ENCODE data around the gene SYNDIG1.

- no peak for TF ChIP-seq CTCF (IDR thresholded peaks at IDR 0.05)
- TF ChIP-seq POLR2A (IDR thresholded peaks at IDR 0.05) = no peak
Measured at GRCh38 chr20:24494460-24494920, 25.1 kb downstream of the SYNDIG1 start.
